Measurements from ENCODE around the gene DLL3.

Gene DLL3

DNA sequence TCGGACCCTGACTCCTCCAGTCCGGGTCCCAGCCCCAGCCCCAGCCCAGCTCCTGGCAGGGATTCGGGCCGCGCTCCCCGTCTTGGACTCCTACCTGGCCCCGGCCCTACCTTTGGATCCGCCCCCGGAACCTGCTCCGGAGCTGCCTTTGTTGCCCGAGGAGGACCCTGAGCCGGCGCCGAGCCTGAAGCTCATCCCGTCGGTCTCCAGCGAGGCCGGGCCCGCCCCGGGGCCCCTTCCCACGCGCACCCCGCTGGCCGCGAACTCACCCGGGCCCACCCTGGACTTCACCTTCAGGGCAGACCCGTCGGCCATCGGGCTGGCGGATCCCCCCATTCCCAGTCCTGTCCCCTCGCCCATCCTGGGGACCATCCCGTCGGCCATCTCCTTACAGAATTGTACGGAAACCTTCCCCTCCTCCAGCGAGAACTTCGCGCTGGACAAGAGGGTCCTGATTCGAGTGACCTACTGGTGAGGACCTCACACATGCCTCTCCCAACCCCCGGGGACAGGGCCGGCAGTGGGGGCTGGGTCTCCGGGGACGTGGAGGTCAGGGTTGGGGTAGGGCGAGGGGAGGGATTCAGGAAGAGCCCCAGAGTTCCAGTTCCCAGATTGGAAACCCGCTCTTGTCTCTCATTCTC is 16.9 kb downstream of the DLL3 start:
- in situ Hi-C loops (cut with MboI; ENCODE audit: low pct_unique_long_range_greater_than_20kb, low sequenced_read_pairs, unreplicated experiment) = no loop called here
- TF ChIP-seq, protein P1, sequence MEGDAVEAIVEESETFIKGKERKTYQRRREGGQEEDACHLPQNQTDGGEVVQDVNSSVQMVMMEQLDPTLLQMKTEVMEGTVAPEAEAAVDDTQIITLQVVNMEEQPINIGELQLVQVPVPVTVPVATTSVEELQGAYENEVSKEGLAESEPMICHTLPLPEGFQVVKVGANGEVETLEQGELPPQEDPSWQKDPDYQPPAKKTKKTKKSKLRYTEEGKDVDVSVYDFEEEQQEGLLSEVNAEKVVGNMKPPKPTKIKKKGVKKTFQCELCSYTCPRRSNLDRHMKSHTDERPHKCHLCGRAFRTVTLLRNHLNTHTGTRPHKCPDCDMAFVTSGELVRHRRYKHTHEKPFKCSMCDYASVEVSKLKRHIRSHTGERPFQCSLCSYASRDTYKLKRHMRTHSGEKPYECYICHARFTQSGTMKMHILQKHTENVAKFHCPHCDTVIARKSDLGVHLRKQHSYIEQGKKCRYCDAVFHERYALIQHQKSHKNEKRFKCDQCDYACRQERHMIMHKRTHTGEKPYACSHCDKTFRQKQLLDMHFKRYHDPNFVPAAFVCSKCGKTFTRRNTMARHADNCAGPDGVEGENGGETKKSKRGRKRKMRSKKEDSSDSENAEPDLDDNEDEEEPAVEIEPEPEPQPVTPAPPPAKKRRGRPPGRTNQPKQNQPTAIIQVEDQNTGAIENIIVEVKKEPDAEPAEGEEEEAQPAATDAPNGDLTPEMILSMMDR (IDR thresholded peaks at IDR 0.05; ENCODE audit: extremely low read depth, insufficient read depth, missing control alignments) = no peak
- DNase-seq (ENCODE audit: low spot score) = no peak

DNA sequence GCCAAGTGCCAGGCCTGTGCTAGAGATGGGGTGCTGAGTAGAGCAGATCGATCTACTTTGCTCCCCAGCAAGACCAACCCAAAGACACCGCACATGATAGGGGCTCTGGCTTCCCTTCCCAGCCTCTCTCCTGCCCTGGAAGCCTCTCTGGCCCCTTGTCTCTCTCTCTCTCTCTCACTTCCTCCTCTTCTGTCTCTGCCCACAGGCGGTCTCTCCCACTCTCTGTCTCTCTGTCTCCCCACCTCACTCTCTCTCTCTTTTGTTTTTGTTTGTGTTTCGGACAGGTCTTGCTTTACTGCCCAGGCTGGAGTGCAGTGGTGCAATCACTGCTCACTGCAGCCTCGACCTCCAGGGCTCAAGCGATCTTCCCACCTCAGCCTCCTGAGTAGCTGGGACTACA is 17.5 kb downstream of the DLL3 start:
- in situ Hi-C loops (cut with MboI; ENCODE audit: low pct_unique_long_range_greater_than_20kb, low sequenced_read_pairs, unreplicated experiment) = no loop called here
- TF ChIP-seq, protein P1 (IDR thresholded peaks at IDR 0.05; ENCODE audit: extremely low read depth, insufficient read depth, missing control alignments) = no peak
- DNase-seq (ENCODE audit: low spot score) = no peak

DNA sequence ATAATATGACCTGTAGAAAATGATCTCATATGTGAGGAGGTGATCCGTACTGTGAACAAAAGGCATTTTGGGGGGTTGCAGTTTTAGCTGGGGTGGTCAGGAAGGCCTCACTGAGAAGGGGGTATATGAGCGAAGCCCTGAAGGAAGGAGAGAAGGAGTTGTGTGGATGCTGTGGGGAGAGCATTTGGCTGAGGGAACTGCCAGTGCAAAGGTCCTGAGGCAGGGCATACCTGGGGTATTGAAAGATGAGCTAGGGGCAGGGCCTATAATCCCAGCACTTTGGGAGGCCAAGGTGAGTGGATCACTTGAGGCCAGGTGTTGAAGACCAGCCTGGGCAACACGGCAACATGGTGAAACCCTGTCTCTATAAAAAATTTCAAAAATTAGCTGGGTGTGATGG is 18.7 kb downstream of the DLL3 start:
- TF ChIP-seq, protein P1 (IDR thresholded peaks at IDR 0.05; ENCODE audit: extremely low read depth, insufficient read depth, missing control alignments) = no peak
- in situ Hi-C loops (cut with MboI; ENCODE audit: low pct_unique_long_range_greater_than_20kb, low sequenced_read_pairs, unreplicated experiment) = no loop called here
- DNase-seq (ENCODE audit: low spot score) = no peak

DNA sequence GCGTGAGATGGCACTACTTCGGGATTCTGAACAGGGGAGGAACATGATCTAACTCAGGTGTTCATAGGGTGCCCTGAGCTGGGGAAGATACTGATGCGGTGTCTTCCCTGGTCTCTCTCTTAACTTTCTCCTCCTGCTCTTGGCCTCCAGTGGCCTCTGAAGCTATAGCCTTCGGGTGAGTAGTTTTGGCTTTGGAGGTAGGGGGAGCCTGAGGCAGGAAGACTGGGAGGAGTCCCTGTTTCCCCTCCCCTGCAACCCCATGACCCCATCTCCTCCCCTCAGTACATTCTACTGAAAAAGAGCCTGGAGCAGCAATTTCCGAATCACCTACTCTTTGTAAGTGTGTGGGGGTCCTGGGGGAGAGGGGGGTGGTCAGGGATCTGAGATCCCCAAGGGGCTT is 19.7 kb downstream of the DLL3 start:
- no peak for DNase-seq (ENCODE audit: low spot score)
- TF ChIP-seq, protein P1 (IDR thresholded peaks at IDR 0.05; ENCODE audit: extremely low read depth, insufficient read depth, missing control alignments) = no peak
- in situ Hi-C loops (cut with MboI; ENCODE audit: low pct_unique_long_range_greater_than_20kb, low sequenced_read_pairs, unreplicated experiment) = no loop called here

DNA sequence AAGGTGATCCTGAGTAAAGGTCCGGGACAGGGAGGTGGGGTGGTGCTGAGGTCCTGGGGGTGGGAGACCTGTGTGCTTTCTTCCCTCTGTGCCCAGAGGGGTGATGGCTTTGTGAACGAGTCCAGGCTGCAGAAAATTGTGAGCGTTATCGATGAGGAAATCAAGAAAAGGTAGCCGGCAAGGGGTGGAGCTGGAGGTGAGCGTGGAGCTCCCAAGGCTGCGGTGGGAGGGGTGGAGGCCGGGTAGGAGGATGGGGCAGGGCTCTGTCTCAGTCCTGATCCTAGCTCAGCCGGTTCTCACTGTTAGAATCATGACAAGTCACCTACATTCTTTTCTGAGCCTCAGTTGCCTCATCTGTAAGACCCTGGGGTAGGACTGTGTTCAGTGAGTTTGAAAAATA is 20.2 kb downstream of the DLL3 start:
- in situ Hi-C loops (cut with MboI; ENCODE audit: low pct_unique_long_range_greater_than_20kb, low sequenced_read_pairs, unreplicated experiment) = no loop called here
- no peak for DNase-seq (ENCODE audit: low spot score)
- TF ChIP-seq, protein P1 (IDR thresholded peaks at IDR 0.05; ENCODE audit: extremely low read depth, insufficient read depth, missing control alignments) = no peak

DNA sequence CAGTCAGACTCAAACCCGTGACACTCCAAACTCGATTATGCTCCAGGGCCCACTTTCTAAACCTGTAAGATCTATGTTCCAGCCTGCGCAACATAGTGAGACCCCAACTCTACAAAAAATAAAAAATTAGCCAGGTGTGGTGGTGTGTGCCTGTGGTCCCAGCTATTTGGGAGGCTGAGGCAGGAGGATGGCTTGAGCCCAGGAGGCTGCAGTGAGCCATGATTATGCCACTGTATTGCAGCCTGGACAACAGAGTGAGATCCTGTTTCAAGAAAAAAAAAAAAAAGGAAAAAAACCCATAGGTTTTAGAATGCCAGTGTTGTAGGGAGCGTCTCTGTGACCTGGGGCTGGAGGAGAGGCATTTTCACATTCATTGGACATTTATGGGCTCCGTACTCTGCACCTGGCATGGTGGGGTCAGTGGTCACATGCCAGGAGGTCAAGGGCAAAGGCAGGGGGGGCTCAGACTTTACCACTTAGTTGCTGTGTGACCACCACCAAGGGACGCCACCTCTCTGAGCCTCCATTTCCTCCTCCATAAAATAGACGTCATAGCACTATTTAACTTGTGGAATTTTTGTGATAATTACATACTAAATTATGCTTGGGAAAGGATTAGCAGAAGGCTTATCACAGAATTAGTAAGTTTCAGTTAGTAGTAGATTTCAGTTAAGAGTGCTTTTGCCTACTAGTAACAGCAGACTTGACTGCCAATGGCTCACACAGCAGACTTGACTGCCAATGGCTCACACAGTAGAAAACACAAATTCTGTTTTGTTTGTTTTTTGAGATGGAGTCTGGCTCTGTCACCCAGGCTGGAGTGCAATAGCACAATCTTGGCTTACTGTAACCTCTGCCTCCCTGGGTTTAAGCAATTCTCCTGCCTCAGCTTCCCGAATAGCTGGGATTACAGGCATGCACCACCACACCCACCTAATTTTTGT is 22.1 kb downstream of the DLL3 start:
- in situ Hi-C loops (cut with MboI; ENCODE audit: low pct_unique_long_range_greater_than_20kb, low sequenced_read_pairs, unreplicated experiment) = no loop called here
- DNase-seq (ENCODE audit: low spot score) = no peak
- TF ChIP-seq, protein P1 (IDR thresholded peaks at IDR 0.05; ENCODE audit: extremely low read depth, insufficient read depth, missing control alignments) = no peak

All from GM13977 (cell line).